SU-DHL-6 (cell line): ENCODE measurements around the gene C1D.
A peak's percentile ranks its signal among the peaks of the same experiment; 100 is the strongest.

Experiments
- H2AFZ ChIP-seq: fragments of 200-600 bp; sonication (generic); 2 replicates; pipeline ENCODE4 v1.6.1; 2014; ENCODE audit warnings: low read depth, mild to moderate bottlenecking, moderate library complexity, mixed read lengths, antibody characterized with exemption, low read length; ENCODE audit not compliant: severe bottlenecking
- H3F3A ChIP-seq: fragments of 200-600 bp; shearing (Covaris generic); 2 replicates; pipeline ENCODE4 v1.6.0; 2016; ENCODE audit warnings: antibody characterized with exemption, mild to moderate bottlenecking; ENCODE audit not compliant: insufficient read depth
- H3K27ac ChIP-seq: fragments of 200-600 bp; sonication (generic); 2 replicates; pipeline ENCODE4 v1.5.1; 2016; ENCODE audit warnings: low read depth, mild to moderate bottlenecking, low read length, moderate library complexity, mixed read lengths
- H3K27me3 ChIP-seq: fragments of 200-600 bp; sonication (generic), shearing (Covaris generic); 2 replicates; pipeline ENCODE4 v1.6.0; 2014; ENCODE audit warnings: mild to moderate bottlenecking, low read length
- H3K36me3 ChIP-seq: fragments of 200-600 bp; sonication (generic); 2 replicates; pipeline ENCODE4 v1.6.1; 2014; ENCODE audit warnings: mild to moderate bottlenecking, low read length, mixed read lengths
- H3K4me2 ChIP-seq: fragments of 300-600, 200-600 bp; shearing (Covaris generic), sonication (generic); 2 replicates; pipeline ENCODE4 v1.6.0; 2014; ENCODE audit warnings: low read length, low read depth, mild to moderate bottlenecking; ENCODE audit not compliant: poor library complexity, severe bottlenecking
- H3K4me3 ChIP-seq: fragments of 200-600 bp; sonication (generic); 2 replicates; pipeline ENCODE4 v1.5.1; 2014; ENCODE audit warnings: antibody characterized with exemption, low read length, mild to moderate bottlenecking, mixed read lengths; ENCODE audit not compliant: insufficient read depth, poor library complexity, severe bottlenecking
- H3K79me2 ChIP-seq: fragments of 200-600 bp; sonication (generic); 2 replicates; pipeline ENCODE4 v1.6.1; 2014; ENCODE audit warnings: mild to moderate bottlenecking, low read length, moderate library complexity; ENCODE audit not compliant: insufficient read depth
- H3K9ac ChIP-seq: fragments of 200-600 bp; sonication (generic); 2 replicates; pipeline ENCODE4 v1.7.0; 2014; ENCODE audit warnings: mild to moderate bottlenecking, low read length
- H3K9me2 ChIP-seq: fragments of 200-600 bp; sonication (generic); replicated peaks from 2 replicates; pipeline ENCODE4 v1.6.1; 2014; ENCODE audit warnings: low read length; ENCODE audit not compliant: insufficient read depth
- H3K9me3 ChIP-seq: fragments of 200-600 bp; sonication (generic); 2 replicates; pipeline ENCODE4 v1.6.1; 2014; ENCODE audit warnings: low read length, mixed read lengths; ENCODE audit not compliant: insufficient read depth
- H4K20me1 ChIP-seq: fragments of 200-600 bp; sonication (generic); 2 replicates; pipeline ENCODE4 v1.6.1; 2014; ENCODE audit warnings: low read depth, mild to moderate bottlenecking, antibody characterized with exemption, low read length, moderate library complexity, mixed read lengths
- CTCF ChIP-seq: fragments of 200-600 bp; sonication (generic); IDR thresholded peaks from one replicate; pipeline ENCODE4 v1.5.1; 2017; ENCODE audit warnings: antibody characterized with exemption, mild to moderate bottlenecking, low read length, moderate library complexity; ENCODE audit not compliant: insufficient read depth, poor library complexity, severe bottlenecking
- EZH2phosphoT487 ChIP-seq: fragments of 200-600 bp; sonication (generic), shearing (Covaris generic); conservative IDR thresholded peaks from 2 replicates; pipeline ENCODE4 v1.6.1; 2018; ENCODE audit warnings: mild to moderate bottlenecking, antibody characterized with exemption, low read length, moderate library complexity, mixed read lengths

Gene C1D

GRCh38 chr2:68089961-68090360 lies 27.2 kb upstream of the C1D start:
- H3K27ac ChIP-seq: no peak overlapping the region
- H3K4me3 ChIP-seq: no peak overlapping the region
- no peaks in the 10 kb centered on the region for H3K9me2 ChIP-seq
- H3K9ac ChIP-seq: no peak overlapping the region
- no peaks in the 10 kb centered on the region for H3K36me3 ChIP-seq
- H3F3A ChIP-seq: no peaks in the 10 kb centered on the region
- no peaks in the 10 kb centered on the region for H4K20me1 ChIP-seq
- TF ChIP-seq CTCF (no peak), EZH2phosphoT487 (no peak)
- no peak overlapping the region for H2AFZ ChIP-seq
- no peaks in the 10 kb centered on the region for H3K27me3 ChIP-seq
- H3K79me2 ChIP-seq: no peaks in the 10 kb centered on the region
- peak overlapping the region; percentile 9 for H3K4me2 ChIP-seq
- no peaks in the 10 kb centered on the region for H3K9me3 ChIP-seq

GRCh38 chr2:68088940-68089339 lies 26.1 kb upstream of the C1D start:
- Histone ChIP-seq H3K9me2 (no peaks in the 10 kb centered on the region), H2AFZ (no peak overlapping the region), H3K9me3 (no peaks in the 10 kb centered on the region), H3K79me2 (no peaks in the 10 kb centered on the region), H4K20me1 (no peaks in the 10 kb centered on the region), H3K4me2 (no peak overlapping the region), H3K9ac (no peak overlapping the region), H3F3A (no peaks in the 10 kb centered on the region), H3K36me3 (no peaks in the 10 kb centered on the region), H3K27me3 (no peaks in the 10 kb centered on the region), H3K4me3 (no peak overlapping the region), H3K27ac (no peak overlapping the region)
- TF ChIP-seq EZH2phosphoT487 (no peak), CTCF (no peak)

GRCh38 chr2:68086166-68086565 lies 23.4 kb upstream of the C1D start:
- Histone ChIP-seq H3K4me3 (no peak overlapping the region), H3K79me2 (no peaks in the 10 kb centered on the region), H4K20me1 (no peaks in the 10 kb centered on the region), H3K36me3 (no peaks in the 10 kb centered on the region), H2AFZ (no peak overlapping the region), H3K9ac (no peak overlapping the region), H3K27me3 (no peaks in the 10 kb centered on the region), H3K9me3 (no peaks in the 10 kb centered on the region), H3F3A (no peaks in the 10 kb centered on the region), H3K4me2 (no peak overlapping the region), H3K9me2 (no peaks in the 10 kb centered on the region), H3K27ac (no peak overlapping the region)
- TF ChIP-seq EZH2phosphoT487: no peak
- no peak for TF ChIP-seq CTCF
